SK-N-MC (cell line): ENCODE results near the gene MED27.

ENCODE experiments used
- DNase-seq: peaks from one replicate; pipeline ENCODE4 v3.0.0-alpha.2; 2011; ENCODE audit warnings: low read depth, low spot score
- H3K27ac ChIP-seq: fragments of 200-600 bp; sonication (generic); 2 replicates; pipeline ENCODE4 v1.5.1; 2016; ENCODE audit warnings: mixed run types
- H3K36me3 ChIP-seq: fragments of 200-600 bp; sonication (generic); 2 replicates; pipeline ENCODE4 v1.6.1; 2017; ENCODE audit warnings: antibody characterized with exemption, low read length, mixed read lengths; ENCODE audit not compliant: insufficient read depth
- H3K4me3 ChIP-seq: fragments of 200-600 bp; sonication (generic); 2 replicates; pipeline ENCODE4 v1.5.1; 2016
- H3K9ac ChIP-seq: fragments of 200-600 bp; sonication (generic); 2 replicates; pipeline ENCODE4 v1.8.0; 2017; ENCODE audit warnings: mixed run types, mixed read lengths; ENCODE audit not compliant: insufficient read length
- H3K9me3 ChIP-seq: fragments of 200-600 bp; sonication (generic); 2 replicates; pipeline ENCODE4 v1.6.1; 2017; ENCODE audit warnings: low read depth, mild to moderate bottlenecking, antibody characterized with exemption, low read length, moderate library complexity, mixed read lengths
- EZH2 ChIP-seq: fragments of 200-600 bp; sonication (generic); IDR thresholded peaks from one replicate; pipeline ENCODE4 v1.6.1; 2017; ENCODE audit warnings: antibody characterized with exemption
- FOXP2 ChIP-seq: optimal IDR thresholded peaks from 2 replicates; pipeline ENCODE3; 2011; ENCODE audit warnings: mild to moderate bottlenecking, moderate library complexity; ENCODE audit not compliant: insufficient read depth; ENCODE audit errors: extremely low read length, control extremely low read depth
- POLR2AphosphoS5 ChIP-seq: IDR thresholded peaks from 2 replicates; pipeline ENCODE4 v1.6.1; 2012; ENCODE audit warnings: mild to moderate bottlenecking, low read depth, low read length, borderline replicate concordance

Gene MED27

GRCh38 chr9:132116583-132116982, 36.9 kb upstream of the MED27 start:
- no peaks in the 10 kb centered on the region for H3K9me3 ChIP-seq
- H3K27ac ChIP-seq: no peak overlapping the region
- TF ChIP-seq EZH2 (no peak), FOXP2 (no peak), POLR2AphosphoS5 (no peak)
- H3K4me3 ChIP-seq: no peak overlapping the region
- DNase-seq: no peak
- no peaks in the 10 kb centered on the region for H3K36me3 ChIP-seq
- no peak overlapping the region for H3K9ac ChIP-seq

GRCh38 chr9:132114102-132114707, 34.5 kb upstream of the MED27 start:
- DNase-seq: no peak
- H3K9me3 ChIP-seq: no peaks in the 10 kb centered on the region
- TF ChIP-seq EZH2 (no peak), POLR2AphosphoS5 (no peak), FOXP2 (no peak)
- H3K27ac ChIP-seq: no peak overlapping the region
- H3K4me3 ChIP-seq: no peak overlapping the region
- H3K36me3 ChIP-seq: no peaks in the 10 kb centered on the region
- H3K9ac ChIP-seq: no peak overlapping the region

GRCh38 chr9:132109291-132109690, 29.6 kb upstream of the MED27 start:
- H3K36me3 ChIP-seq: no peaks in the 10 kb centered on the region
- DNase-seq: no peak
- no peak for TF ChIP-seq EZH2
- no peak for TF ChIP-seq FOXP2
- no peak for TF ChIP-seq POLR2AphosphoS5
- no peaks in the 10 kb centered on the region for H3K9me3 ChIP-seq
- H3K4me3 ChIP-seq: no peak overlapping the region
- no peak overlapping the region for H3K9ac ChIP-seq
- no peak overlapping the region for H3K27ac ChIP-seq

- no peak for DNase-seq
- Histone ChIP-seq H3K4me3 (no peak overlapping the region), H3K9ac (no peak overlapping the region), H3K27ac (no peak overlapping the region), H3K9me3 (no peaks in the 10 kb centered on the region), H3K36me3 (no peaks in the 10 kb centered on the region)
- TF ChIP-seq EZH2: no peak
- no peak for TF ChIP-seq POLR2AphosphoS5
- TF ChIP-seq FOXP2: no peak
These were observed 29.1 kb upstream of the MED27 start for GRCh38 chr9:132108728-132109127.

GRCh38 chr9:132099741-132100407, 20.2 kb upstream of the MED27 start:
- DNase-seq: no peak
- H3K4me3 ChIP-seq: no peak overlapping the region
- no peak overlapping the region for H3K27ac ChIP-seq
- H3K9ac ChIP-seq: no peak overlapping the region
- no peaks in the 10 kb centered on the region for H3K36me3 ChIP-seq
- H3K9me3 ChIP-seq: no peaks in the 10 kb centered on the region
- TF ChIP-seq EZH2: no peak
- no peak for TF ChIP-seq POLR2AphosphoS5
- no peak for TF ChIP-seq FOXP2

GRCh38 chr9:132099167-132099566, 19.5 kb upstream of the MED27 start:
- TF ChIP-seq EZH2: no peak
- no peak for TF ChIP-seq POLR2AphosphoS5
- TF ChIP-seq FOXP2: no peak

GRCh38 chr9:132094314-132094791, 14.7 kb upstream of the MED27 start:
- DNase-seq: no peak
- no peak overlapping the region for H3K4me3 ChIP-seq
- H3K27ac ChIP-seq: no peak overlapping the region
- no peak for TF ChIP-seq FOXP2
- H3K36me3 ChIP-seq: no peaks in the 10 kb centered on the region
- H3K9ac ChIP-seq: no peak overlapping the region
- no peaks in the 10 kb centered on the region for H3K9me3 ChIP-seq

More at GRCh38 chr9:132099167-132099566, 19.5 kb upstream of the MED27 start:
- H3K27ac ChIP-seq: no peak overlapping the region
- H3K9ac ChIP-seq: no peak overlapping the region
- DNase-seq: no peak
- no peaks in the 10 kb centered on the region for H3K9me3 ChIP-seq
- no peaks in the 10 kb centered on the region for H3K36me3 ChIP-seq
- H3K4me3 ChIP-seq: no peak overlapping the region

- no peak for TF ChIP-seq FOXP2
- TF ChIP-seq EZH2: no peak
- no peak for TF ChIP-seq POLR2AphosphoS5
These were observed 11.1 kb upstream of the MED27 start for GRCh38 chr9:132090771-132091170.

GRCh38 chr9:132087438-132088030, 7.9 kb upstream of the MED27 start:
- no peak overlapping the region for H3K27ac ChIP-seq
- H3K9ac ChIP-seq: no peak overlapping the region
- no peak for DNase-seq
- no peaks in the 10 kb centered on the region for H3K9me3 ChIP-seq
- TF ChIP-seq POLR2AphosphoS5 (no peak), EZH2 (no peak), FOXP2 (no peak)
- no peak overlapping the region for H3K4me3 ChIP-seq
- H3K36me3 ChIP-seq: no peaks in the 10 kb centered on the region

More at GRCh38 chr9:132090771-132091170, 11.1 kb upstream of the MED27 start:
- Histone ChIP-seq H3K9ac (no peak overlapping the region), H3K36me3 (no peaks in the 10 kb centered on the region), H3K27ac (no peak overlapping the region), H3K9me3 (no peaks in the 10 kb centered on the region), H3K4me3 (no peak overlapping the region)
- DNase-seq: no peak

- DNase-seq: no peak
- H3K4me3 ChIP-seq: no peak overlapping the region
- H3K36me3 ChIP-seq: peaks cover under 1% of the 10 kb centered on the region; the same call in 1 of the 2 replicates
- no peak overlapping the region for H3K27ac ChIP-seq
- H3K9me3 ChIP-seq: no peaks in the 10 kb centered on the region
- no peak overlapping the region for H3K9ac ChIP-seq
- TF ChIP-seq EZH2 (no peak), FOXP2 (no peak), POLR2AphosphoS5 (no peak)
These were observed 2.5 kb upstream of the MED27 start for GRCh38 chr9:132082188-132082587.
